Natural killer cell (primary cell): Measurements from ENCODE around the gene SCYL3. TPM values are rescaled to one million over a fixed set of nuclear protein-coding genes. Genes with fewer than 3 reads are reported as not detected.

Experiments used
- ATAC-seq, 3 donors: fragments of 150-1000 bp in 2 of 3; fragments of 200-7000 bp in 1 of 3; cut with Tn5 transposase; 1 replicate in 1 of 3; 2 replicates in 2 of 3; pipeline ENCODE4 v1.10.0; 2021; ENCODE audit warnings: mild to moderate bottlenecking in 2 of 3, moderate library complexity in 2 of 3
- DNase-seq, 2 donors: peaks; one replicate each; pipeline versions ENCODE4 v3.0.0 to v3.0.0-alpha.2; 2013 to 2021; ENCODE audit warnings: mixed read lengths in 1 of 2
- H3K27ac ChIP-seq: one replicate; pipeline ENCODE4 v1.5.1; 2013; ENCODE audit warnings: mild to moderate bottlenecking, low read length
- H3K27me3 ChIP-seq: one replicate; pipeline ENCODE4 v1.6.1; 2013; ENCODE audit warnings: low read length; ENCODE audit not compliant: control insufficient read depth, insufficient read depth
- H3K36me3 ChIP-seq: one replicate; pipeline ENCODE4 v1.6.1; 2013; ENCODE audit warnings: low read length; ENCODE audit not compliant: control insufficient read depth, insufficient read depth
- H3K4me1 ChIP-seq: one replicate; pipeline ENCODE4 v1.6.1; 2013; ENCODE audit warnings: low read length; ENCODE audit not compliant: control insufficient read depth, insufficient read depth
- H3K4me3 ChIP-seq: one replicate; pipeline ENCODE4 v1.5.1; 2013; ENCODE audit warnings: low read length
- H3K9me3 ChIP-seq: one replicate; pipeline ENCODE4 v1.6.1; 2013; ENCODE audit warnings: low read length; ENCODE audit not compliant: control insufficient read depth, insufficient read depth
- H3K27ac Mint-ChIP-seq, 2 donors: one replicate each; pipeline ENCODE4 v1.8.0; 2022; ENCODE audit warnings: mild to moderate bottlenecking in 2 of 2, mixed read lengths in 2 of 2, moderate library complexity in 1 of 2
- H3K27me3 Mint-ChIP-seq, 2 donors: one replicate each; pipeline ENCODE4 v1.8.0; 2022; ENCODE audit warnings: low read depth in 2 of 2, mixed read lengths in 2 of 2
- H3K36me3 Mint-ChIP-seq: one replicate; pipeline ENCODE4 v1.8.0; 2022; ENCODE audit warnings: mixed read lengths
- H3K4me1 Mint-ChIP-seq, 2 donors: one replicate each; pipeline ENCODE4 v1.8.0; 2022; ENCODE audit warnings: mixed read lengths in 2 of 2
- H3K4me3 Mint-ChIP-seq: one replicate; pipeline ENCODE4 v1.8.0; 2022; ENCODE audit warnings: mild to moderate bottlenecking, moderate library complexity, mixed read lengths
- H3K9me3 Mint-ChIP-seq, 2 donors: one replicate each; pipeline ENCODE4 v1.8.0; 2022; ENCODE audit warnings: mixed read lengths in 2 of 2
- WGBS: methylation state at CpG from one replicate; pipeline ENCODE4 v1.1.7; 2013; ENCODE audit warnings: missing lambda C conversion rate; ENCODE audit not compliant: insufficient coverage; 5-methylcytosine and 5-hydroxymethylcytosine counted together
- intact Hi-C: fragments of 100-400 bp; cut with micrococcal nuclease; formaldehyde crosslinking; loops from one replicate; pipeline ENCODE4 v1.14.2; 2022
- total RNA-seq, 4 donors: library from RNA; stranded (reverse); fragments of 120-200 nt in 1 of 4; gene quantifications; one replicate each; pipeline versions ENCODE4 v1.2.3 to v1.2.4, GENCODE V29; 2013 to 2022
- TF ChIP-seq, protein P1 (sequence below): fragments of 200-600 bp; IDR thresholded peaks from one replicate; pipeline ENCODE4 v1.8.0; 2022; ENCODE audit warnings: antibody characterized with exemption

SCYL3 gene
- total RNA-seq, 3 donors from 2014 or later (not counting 1 experiment from before 2014, with no cell fraction given), result 6.0 to 12.3 (median 7.0) TPM

DNA sequence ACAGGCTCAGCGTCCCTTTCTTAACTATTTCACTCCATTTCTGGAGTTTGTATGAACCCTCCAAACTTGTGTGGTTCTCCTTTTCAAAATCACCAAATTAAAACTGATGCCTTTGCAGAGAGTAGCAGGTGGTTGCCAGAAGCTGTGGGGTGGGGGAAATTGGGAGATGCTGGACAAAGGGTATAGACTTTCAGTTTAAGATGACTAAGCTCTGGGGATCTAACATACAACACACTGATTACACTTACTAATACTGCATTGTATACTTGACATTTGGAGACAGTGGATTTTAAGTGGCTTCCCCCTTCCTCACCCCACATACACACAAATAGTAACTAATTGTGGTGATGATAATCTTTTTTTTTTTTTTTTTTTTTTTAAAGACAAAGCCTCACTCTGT lies 11.1 kb upstream of the SCYL3 start:
- Histone ChIP-seq H3K9me3 (no peaks in the 10 kb centered on the region), H3K4me3 (no peak overlapping the region), H3K27me3 (no peaks in the 10 kb centered on the region), H3K4me1 (peaks cover 12% of the 10 kb centered on the region), H3K27ac (no peak overlapping the region), H3K36me3 (no peaks in the 10 kb centered on the region)
- intact Hi-C loops, result no loop called here
- DNase-seq (no peak), ATAC-seq (no peak)
- Mint-ChIP-seq H3K4me3 (no peak overlapping the region), H3K4me1 (peaks cover 23 to 34% of the 10 kb centered on the region in 2 donors), H3K27ac (no peak overlapping the region), H3K27me3 (no peaks in the 10 kb centered on the region), H3K36me3 (no peaks in the 10 kb centered on the region), H3K9me3 (no peaks in the 10 kb centered on the region)
- WGBS, result 93% methylated on average over 1 of the region's 1 CpG
- TF ChIP-seq, protein P1, sequence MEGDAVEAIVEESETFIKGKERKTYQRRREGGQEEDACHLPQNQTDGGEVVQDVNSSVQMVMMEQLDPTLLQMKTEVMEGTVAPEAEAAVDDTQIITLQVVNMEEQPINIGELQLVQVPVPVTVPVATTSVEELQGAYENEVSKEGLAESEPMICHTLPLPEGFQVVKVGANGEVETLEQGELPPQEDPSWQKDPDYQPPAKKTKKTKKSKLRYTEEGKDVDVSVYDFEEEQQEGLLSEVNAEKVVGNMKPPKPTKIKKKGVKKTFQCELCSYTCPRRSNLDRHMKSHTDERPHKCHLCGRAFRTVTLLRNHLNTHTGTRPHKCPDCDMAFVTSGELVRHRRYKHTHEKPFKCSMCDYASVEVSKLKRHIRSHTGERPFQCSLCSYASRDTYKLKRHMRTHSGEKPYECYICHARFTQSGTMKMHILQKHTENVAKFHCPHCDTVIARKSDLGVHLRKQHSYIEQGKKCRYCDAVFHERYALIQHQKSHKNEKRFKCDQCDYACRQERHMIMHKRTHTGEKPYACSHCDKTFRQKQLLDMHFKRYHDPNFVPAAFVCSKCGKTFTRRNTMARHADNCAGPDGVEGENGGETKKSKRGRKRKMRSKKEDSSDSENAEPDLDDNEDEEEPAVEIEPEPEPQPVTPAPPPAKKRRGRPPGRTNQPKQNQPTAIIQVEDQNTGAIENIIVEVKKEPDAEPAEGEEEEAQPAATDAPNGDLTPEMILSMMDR, result no peak

DNA sequence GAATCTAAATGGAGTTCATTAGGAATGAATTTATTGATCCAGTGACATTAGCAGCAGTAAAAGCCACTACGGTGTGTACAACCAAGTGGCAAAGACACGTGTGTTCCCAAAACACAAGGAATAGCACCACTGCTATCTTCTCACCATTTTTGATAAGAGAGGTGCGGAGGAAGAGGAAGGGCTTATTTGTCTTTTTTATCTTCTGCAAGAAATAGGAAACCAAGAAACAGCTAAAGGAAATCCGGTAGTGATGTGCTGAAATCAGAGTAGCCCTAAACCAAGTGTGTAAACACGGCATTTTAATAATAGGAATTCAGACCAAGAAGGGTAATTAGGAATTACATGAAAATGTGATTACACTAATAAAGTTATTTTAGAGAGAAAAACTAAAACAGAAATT lies 9.1 kb upstream of the SCYL3 start:
- H3K27ac Mint-ChIP-seq, result peak overlapping the region; percentile 24 to 75

DNA sequence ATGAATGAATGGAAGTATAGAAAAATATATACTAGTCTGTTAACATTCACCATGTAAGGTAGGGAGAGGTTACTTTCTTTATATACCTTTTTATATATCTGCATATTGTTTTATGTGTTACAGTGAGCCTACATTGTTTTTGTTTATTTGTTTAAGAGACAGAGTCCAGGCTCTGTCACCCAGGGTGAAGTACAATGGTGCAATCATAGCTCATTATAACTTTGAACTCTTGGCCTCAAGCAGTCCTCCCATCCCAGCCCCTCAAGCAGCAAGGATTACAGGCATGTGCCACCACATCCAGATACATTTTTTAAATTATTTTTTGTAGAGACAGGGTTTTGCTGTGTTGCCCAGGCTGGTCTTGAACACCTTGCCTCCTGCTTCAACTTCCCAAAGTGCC lies 7.4 kb upstream of the SCYL3 start:
- H3K4me1 ChIP-seq, result peaks cover 5% of the 10 kb centered on the region
- no peaks in the 10 kb centered on the region for H3K36me3 ChIP-seq
- no peak overlapping the region for H3K4me3 ChIP-seq
- H3K27ac ChIP-seq, result no peak overlapping the region
- DNase-seq (no peak), ATAC-seq (no peak)
- peaks cover 14 to 20% of the 10 kb centered on the region in 2 donors for H3K4me1 Mint-ChIP-seq
- no peak overlapping the region for H3K27ac Mint-ChIP-seq
- TF ChIP-seq, protein P1, result no peak
- H3K9me3 ChIP-seq, result no peaks in the 10 kb centered on the region
- H3K36me3 Mint-ChIP-seq, result no peaks in the 10 kb centered on the region
- peaks cover 4 to 12% of the 10 kb centered on the region in 2 donors for H3K27me3 Mint-ChIP-seq
- intact Hi-C loops, result no loop called here
- H3K4me3 Mint-ChIP-seq, result no peak overlapping the region
- H3K9me3 Mint-ChIP-seq, result no peaks in the 10 kb centered on the region
- H3K27me3 ChIP-seq, result no peaks in the 10 kb centered on the region

More for the DNA sequence above, 9.1 kb upstream of the SCYL3 start:
- Mint-ChIP-seq H3K27me3 (peaks cover 0 to 6% of the 10 kb centered on the region in 2 donors), H3K4me3 (peak overlapping the region; percentile 45), H3K4me1 (peaks cover 14 to 20% of the 10 kb centered on the region in 2 donors), H3K36me3 (no peaks in the 10 kb centered on the region), H3K9me3 (no peaks in the 10 kb centered on the region)
- peak in 2 of 3 donors; percentile 15 to 30 for ATAC-seq
- peak in 1 of 2 donors; percentile 17 for DNase-seq
- TF ChIP-seq, protein P1, result no peak
- Histone ChIP-seq H3K36me3 (no peaks in the 10 kb centered on the region), H3K27me3 (no peaks in the 10 kb centered on the region), H3K4me3 (no peak overlapping the region), H3K4me1 (peaks cover 5% of the 10 kb centered on the region), H3K27ac (no peak overlapping the region), H3K9me3 (no peaks in the 10 kb centered on the region)
- intact Hi-C loops, result no loop called here
- WGBS, result 17% methylated on average over 5 of the region's 5 CpGs

DNA sequence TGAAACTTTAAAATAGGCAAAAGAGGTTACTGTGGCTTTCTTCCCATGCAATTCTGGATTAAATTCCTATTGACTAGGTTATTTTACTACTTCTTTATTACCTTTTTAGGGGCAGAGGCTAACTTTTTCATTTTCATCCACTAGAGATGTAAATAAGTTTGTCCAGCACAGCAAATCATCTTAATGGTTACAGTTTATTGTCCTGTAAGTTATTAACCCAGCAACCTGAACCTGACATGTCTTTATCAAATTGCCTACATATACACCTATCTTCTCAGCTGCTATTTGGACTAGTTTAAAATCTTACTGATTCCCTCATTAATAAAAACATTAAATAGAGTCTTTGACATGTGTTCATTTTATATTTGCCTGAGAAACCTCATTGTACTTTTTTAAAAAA lies 6.9 kb upstream of the SCYL3 start:
- Mint-ChIP-seq H3K27ac (no peak overlapping the region), H3K9me3 (no peaks in the 10 kb centered on the region), H3K4me3 (no peak overlapping the region), H3K4me1 (peaks cover 14 to 20% of the 10 kb centered on the region in 2 donors), H3K27me3 (peaks cover 4 to 12% of the 10 kb centered on the region in 2 donors), H3K36me3 (no peaks in the 10 kb centered on the region)
- Histone ChIP-seq H3K4me3 (no peak overlapping the region), H3K27ac (no peak overlapping the region), H3K36me3 (no peaks in the 10 kb centered on the region), H3K9me3 (no peaks in the 10 kb centered on the region), H3K4me1 (peaks cover 5% of the 10 kb centered on the region), H3K27me3 (no peaks in the 10 kb centered on the region)
- no peak for ATAC-seq
- TF ChIP-seq, protein P1, result no peak
- DNase-seq, result no peak
- intact Hi-C loops, result no loop called here
